OCI-LY1 (cell line): ENCODE results near the gene KCNH1.

Experiments used
- H2AFZ ChIP-seq: fragments of 200-600 bp; sonication (generic), shearing (Covaris generic); 2 replicates; pipeline ENCODE4 v1.6.0; 2014; ENCODE audit warnings: antibody characterized with exemption, mild to moderate bottlenecking, low read length
- H3F3A ChIP-seq: fragments of 200-600 bp; sonication (generic), shearing (Covaris generic); 2 replicates; pipeline ENCODE4 v1.6.0; 2014; ENCODE audit warnings: mild to moderate bottlenecking, antibody characterized with exemption, low read length, moderate library complexity; ENCODE audit not compliant: insufficient read depth
- H3K27ac ChIP-seq: fragments of 200-600 bp; sonication (generic); 2 replicates; pipeline ENCODE4 v1.5.1; 2014; ENCODE audit warnings: low read length, mixed run types, mild to moderate bottlenecking, low read depth; ENCODE audit not compliant: poor library complexity, severe bottlenecking
- H3K27me3 ChIP-seq: fragments of 200-600 bp; sonication (generic); 2 replicates; pipeline ENCODE4 v1.6.0; 2014; ENCODE audit warnings: antibody characterized with exemption, mild to moderate bottlenecking, low read length, moderate library complexity; ENCODE audit not compliant: insufficient read depth
- H3K36me3 ChIP-seq: fragments of 200-600 bp; sonication (generic); 2 replicates; pipeline ENCODE4 v1.6.1; 2014; ENCODE audit warnings: mild to moderate bottlenecking, antibody characterized with exemption, low read length, moderate library complexity, mixed read lengths; ENCODE audit not compliant: insufficient read depth
- H3K4me1 ChIP-seq: fragments of 200-600 bp; sonication (generic); 2 replicates; pipeline ENCODE4 v1.5.1; 2014; ENCODE audit warnings: mild to moderate bottlenecking, low read length, moderate library complexity; ENCODE audit not compliant: insufficient read depth, severe bottlenecking
- H3K4me2 ChIP-seq: fragments of 200-600 bp; sonication (generic), shearing (Covaris generic); 2 replicates; pipeline ENCODE4 v1.6.1; 2014; ENCODE audit warnings: low read length
- H3K4me3 ChIP-seq: fragments of 200-600 bp; sonication (generic); 2 replicates; pipeline ENCODE4 v1.5.1; 2014; ENCODE audit warnings: low read length, low read depth, mild to moderate bottlenecking, mixed read lengths; ENCODE audit not compliant: poor library complexity, severe bottlenecking
- H3K79me2 ChIP-seq: fragments of 200-600 bp; shearing (Covaris generic); 2 replicates; pipeline ENCODE4 v1.6.1; 2016; ENCODE audit warnings: mixed run types, low read length, mixed read lengths; ENCODE audit not compliant: insufficient read depth
- H3K9ac ChIP-seq: fragments of 200-600 bp; sonication (generic), shearing (Covaris generic); 2 replicates; pipeline ENCODE4 v1.6.1; 2014; ENCODE audit warnings: mild to moderate bottlenecking, low read length, mixed read lengths
- H3K9me2 ChIP-seq: fragments of 200-600 bp; sonication (generic), shearing (Covaris generic); 2 replicates; pipeline ENCODE4 v1.6.1; 2014; ENCODE audit warnings: low read depth, mild to moderate bottlenecking, low read length, mixed read lengths
- H3K9me3 ChIP-seq: fragments of 200-600 bp; shearing (Covaris generic); 2 replicates; pipeline ENCODE4 v1.6.1; 2014; ENCODE audit warnings: low read length, mixed read lengths
- H4K20me1 ChIP-seq: fragments of 200-600 bp; sonication (generic), shearing (Covaris generic); 2 replicates; pipeline ENCODE4 v1.6.0; 2016; ENCODE audit warnings: mild to moderate bottlenecking, low read length; ENCODE audit not compliant: insufficient read depth
- EZH2 ChIP-seq: fragments of 200-600 bp; sonication (generic), shearing (Covaris generic); IDR thresholded peaks from 2 replicates; pipeline ENCODE4 v1.8.0; 2017; ENCODE audit warnings: borderline replicate concordance, mixed run types, mild to moderate bottlenecking, antibody characterized with exemption, low read length, moderate library complexity, mixed read lengths
- TF ChIP-seq, protein P1 (sequence below): fragments of 200-600 bp; sonication (generic), shearing (Covaris generic); IDR thresholded peaks from 2 replicates; pipeline ENCODE4 v1.5.1; 2017; ENCODE audit warnings: mild to moderate bottlenecking, antibody characterized with exemption, low read length, moderate library complexity, mixed read lengths

KCNH1 gene

DNA sequence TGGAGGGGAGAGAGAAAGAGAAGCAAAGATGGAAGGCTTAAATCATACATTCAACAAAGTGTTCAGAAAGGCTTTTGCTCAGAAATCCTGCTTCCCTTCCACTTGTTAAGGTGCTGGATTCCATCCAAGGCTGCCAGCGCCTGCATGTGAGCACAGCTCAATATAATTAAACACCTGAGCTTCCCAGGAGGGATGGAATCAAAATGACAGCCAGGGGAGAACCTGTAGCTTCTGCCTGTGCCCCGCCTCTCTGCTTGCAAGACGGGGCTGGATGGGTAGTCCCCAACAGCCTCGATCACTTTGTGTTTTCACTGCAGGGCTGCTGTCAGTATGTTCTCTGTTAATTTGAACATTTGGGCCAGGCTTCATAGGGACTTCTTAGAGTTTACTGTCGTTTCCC, 225.7 kb downstream of the KCNH1 start:
- H3K9ac ChIP-seq, result no peak overlapping the region
- H3K4me3 ChIP-seq, result no peak overlapping the region
- TF ChIP-seq, protein P1, sequence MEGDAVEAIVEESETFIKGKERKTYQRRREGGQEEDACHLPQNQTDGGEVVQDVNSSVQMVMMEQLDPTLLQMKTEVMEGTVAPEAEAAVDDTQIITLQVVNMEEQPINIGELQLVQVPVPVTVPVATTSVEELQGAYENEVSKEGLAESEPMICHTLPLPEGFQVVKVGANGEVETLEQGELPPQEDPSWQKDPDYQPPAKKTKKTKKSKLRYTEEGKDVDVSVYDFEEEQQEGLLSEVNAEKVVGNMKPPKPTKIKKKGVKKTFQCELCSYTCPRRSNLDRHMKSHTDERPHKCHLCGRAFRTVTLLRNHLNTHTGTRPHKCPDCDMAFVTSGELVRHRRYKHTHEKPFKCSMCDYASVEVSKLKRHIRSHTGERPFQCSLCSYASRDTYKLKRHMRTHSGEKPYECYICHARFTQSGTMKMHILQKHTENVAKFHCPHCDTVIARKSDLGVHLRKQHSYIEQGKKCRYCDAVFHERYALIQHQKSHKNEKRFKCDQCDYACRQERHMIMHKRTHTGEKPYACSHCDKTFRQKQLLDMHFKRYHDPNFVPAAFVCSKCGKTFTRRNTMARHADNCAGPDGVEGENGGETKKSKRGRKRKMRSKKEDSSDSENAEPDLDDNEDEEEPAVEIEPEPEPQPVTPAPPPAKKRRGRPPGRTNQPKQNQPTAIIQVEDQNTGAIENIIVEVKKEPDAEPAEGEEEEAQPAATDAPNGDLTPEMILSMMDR, result no peak
- no peak for TF ChIP-seq EZH2
- no peak overlapping the region for H3K4me2 ChIP-seq
- no peaks in the 10 kb centered on the region for H4K20me1 ChIP-seq
- no peak overlapping the region for H2AFZ ChIP-seq
- no peaks in the 10 kb centered on the region for H3K27me3 ChIP-seq
- H3K9me3 ChIP-seq, result no peaks in the 10 kb centered on the region
- no peak overlapping the region for H3K27ac ChIP-seq
- no peaks in the 10 kb centered on the region for H3K79me2 ChIP-seq
- H3F3A ChIP-seq, result no peaks in the 10 kb centered on the region
- H3K4me1 ChIP-seq, result no peaks in the 10 kb centered on the region
- H3K36me3 ChIP-seq, result no peaks in the 10 kb centered on the region
- no peaks in the 10 kb centered on the region for H3K9me2 ChIP-seq

DNA sequence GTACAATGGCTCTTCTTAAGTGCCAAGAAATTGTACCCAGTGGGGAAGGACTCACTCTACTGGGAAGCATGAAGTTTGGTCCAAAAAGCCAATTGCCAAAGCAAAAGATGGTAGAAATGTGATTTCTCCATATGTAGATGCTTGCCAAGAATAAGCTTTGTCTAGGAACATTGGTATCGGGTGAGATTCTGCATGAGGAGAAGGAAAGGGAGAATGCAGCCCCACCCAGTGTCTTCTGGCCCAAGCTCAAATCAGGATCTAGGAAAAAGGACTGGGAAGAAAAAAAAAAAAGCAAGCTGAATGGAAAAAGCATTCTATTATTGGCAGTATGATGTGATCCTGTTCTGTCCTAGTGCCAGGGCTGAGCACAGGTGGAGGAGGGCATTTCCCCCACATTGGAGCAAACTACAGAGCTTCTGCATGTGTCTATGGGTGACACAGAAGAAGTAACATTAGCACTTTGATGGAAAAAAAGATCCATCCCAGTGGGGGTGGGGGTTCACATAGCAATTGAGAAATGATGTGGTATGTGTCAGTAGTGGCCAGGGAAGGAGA, 226.6 kb downstream of the KCNH1 start:
- Histone ChIP-seq H3K9me2 (no peaks in the 10 kb centered on the region), H3K4me2 (no peak overlapping the region), H3K4me1 (no peaks in the 10 kb centered on the region), H3K9ac (no peak overlapping the region), H2AFZ (no peak overlapping the region), H3K4me3 (no peak overlapping the region), H3K27me3 (no peaks in the 10 kb centered on the region), H4K20me1 (no peaks in the 10 kb centered on the region), H3K27ac (no peak overlapping the region), H3F3A (no peaks in the 10 kb centered on the region), H3K79me2 (no peaks in the 10 kb centered on the region), H3K36me3 (no peaks in the 10 kb centered on the region), H3K9me3 (no peaks in the 10 kb centered on the region)
- no peak for TF ChIP-seq EZH2
- TF ChIP-seq, protein P1, result no peak

DNA sequence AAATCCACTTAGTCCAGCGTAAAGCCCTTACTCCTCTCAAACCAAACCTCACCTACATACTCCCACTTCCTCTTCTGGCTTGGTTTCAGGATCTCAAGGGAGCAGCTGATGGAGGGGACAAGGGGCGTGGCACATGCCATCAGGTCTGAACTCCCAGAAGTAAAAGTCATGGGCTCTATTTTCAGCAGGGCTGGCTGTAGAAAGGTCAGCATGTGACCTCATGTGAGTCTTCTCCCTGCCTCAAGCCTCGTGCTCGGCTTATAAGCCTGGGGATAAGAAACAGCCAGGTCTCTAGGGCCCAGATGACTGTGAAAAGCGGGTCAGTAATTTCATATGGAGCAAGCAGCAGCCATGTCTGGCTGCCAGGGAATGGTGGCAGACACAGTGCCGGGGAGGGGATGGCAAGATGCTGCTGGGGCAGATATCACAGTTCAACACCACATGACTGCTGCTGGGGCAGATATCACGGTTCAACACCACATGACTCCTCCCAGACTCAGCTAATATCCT, 227.9 kb downstream of the KCNH1 start:
- Histone ChIP-seq H3K9me2 (no peaks in the 10 kb centered on the region), H3K79me2 (no peaks in the 10 kb centered on the region), H3K27me3 (no peaks in the 10 kb centered on the region), H3K4me3 (no peak overlapping the region), H3K4me1 (no peaks in the 10 kb centered on the region), H3K36me3 (no peaks in the 10 kb centered on the region), H3F3A (no peaks in the 10 kb centered on the region), H3K27ac (no peak overlapping the region), H3K9ac (no peak overlapping the region), H3K4me2 (no peak overlapping the region), H3K9me3 (no peaks in the 10 kb centered on the region), H2AFZ (no peak overlapping the region), H4K20me1 (no peaks in the 10 kb centered on the region)
- TF ChIP-seq, protein P1, result no peak
- TF ChIP-seq EZH2, result no peak
